Thoracic aorta (tissue), 2 donors: ENCODE data around the gene CDC42EP2. TPM values are rescaled to one million over a fixed set of nuclear protein-coding genes. Genes with fewer than 3 reads are reported as not detected.

Experiments used
- ATAC-seq: fragments of 150-250 bp; one replicate; pipeline ENCODE4 v1.8.0; 2017; ENCODE audit warnings: low read depth; ENCODE audit not compliant: insufficient number of reproducible peaks, low FRiP score
- DNase-seq: peaks from one replicate; pipeline ENCODE4 v3.0.0-alpha.2; 2020; ENCODE audit warnings: low spot score
- H3K27ac ChIP-seq, 2 donors: fragments of 200-600 bp; sonication (generic); 1 replicate in 1 of 2; 2 replicates in 1 of 2; pipeline ENCODE4 v1.5.1; 2016; ENCODE audit warnings: mild to moderate bottlenecking in 2 of 2, moderate library complexity in 2 of 2
- H3K27me3 ChIP-seq: fragments of 200-600 bp; sonication (generic); replicated peaks from 2 replicates; pipeline ENCODE4 v1.6.0; 2016; ENCODE audit warnings: mild to moderate bottlenecking; ENCODE audit not compliant: insufficient read depth
- H3K36me3 ChIP-seq: fragments of 200-600 bp; sonication (generic); one replicate; pipeline ENCODE4 v1.5.1; 2016
- H3K4me1 ChIP-seq, 2 donors: fragments of 200-600 bp; sonication (generic); 1 replicate in 1 of 2; 2 replicates in 1 of 2; pipeline versions ENCODE4 v1.5.1 to v1.6.0; 2016; ENCODE audit warnings: low read depth in 2 of 2, mild to moderate bottlenecking in 1 of 2; ENCODE audit not compliant: control insufficient read depth in 1 of 2
- H3K4me3 ChIP-seq: fragments of 200-600 bp; sonication (generic); 2 replicates; pipeline ENCODE4 v1.5.1; 2016; ENCODE audit warnings: mild to moderate bottlenecking
- H3K9me3 ChIP-seq: fragments of 200-600 bp; sonication (generic); 2 replicates; pipeline ENCODE4 v1.5.1; 2016
- total RNA-seq, 2 donors: library from RNA; depleted of rRNA; stranded (reverse); fragments of >200 nt; gene quantifications; one replicate each; pipeline versions ENCODE4 v1.1.0 to v1.2.3, GENCODE V29; 2016
- TF ChIP-seq, protein P1 (sequence below): fragments of 200-600 bp; sonication (generic); IDR thresholded peaks from one replicate; pipeline ENCODE4 v1.5.1; 2019; ENCODE audit warnings: antibody characterized with exemption

The CDC42EP2 gene
- total RNA-seq, 2 donors from 2014 or later: 8.5 to 18.7 TPM

DNA sequence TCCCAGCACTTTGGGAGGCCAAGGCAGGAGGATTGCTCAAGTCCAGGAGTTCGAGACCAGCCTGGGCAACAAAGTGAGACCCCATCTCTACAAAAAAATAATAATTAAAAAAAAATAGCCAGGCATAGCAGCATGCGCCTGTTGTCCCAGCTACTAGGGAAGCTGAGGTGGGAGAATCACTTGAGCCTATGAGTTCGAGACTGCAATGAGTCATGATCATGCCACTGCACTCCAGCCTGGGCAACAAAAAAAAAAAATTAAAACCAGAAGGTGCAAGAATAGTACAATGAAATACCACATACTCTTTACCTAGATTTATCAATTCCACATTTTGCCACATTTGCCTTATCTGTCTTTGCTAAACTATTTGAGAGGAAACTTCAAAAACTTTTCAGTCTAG lies 27.2 kb downstream of the CDC42EP2 start:
- H3K27ac ChIP-seq: no peak overlapping the region
- no peak for ATAC-seq
- DNase-seq: no peak
- H3K4me1 ChIP-seq: peaks cover 0 to 7% of the 10 kb centered on the region in 2 donors
- no peak overlapping the region for H3K4me3 ChIP-seq
- H3K36me3 ChIP-seq: peaks cover 70% of the 10 kb centered on the region
- TF ChIP-seq, protein P1, sequence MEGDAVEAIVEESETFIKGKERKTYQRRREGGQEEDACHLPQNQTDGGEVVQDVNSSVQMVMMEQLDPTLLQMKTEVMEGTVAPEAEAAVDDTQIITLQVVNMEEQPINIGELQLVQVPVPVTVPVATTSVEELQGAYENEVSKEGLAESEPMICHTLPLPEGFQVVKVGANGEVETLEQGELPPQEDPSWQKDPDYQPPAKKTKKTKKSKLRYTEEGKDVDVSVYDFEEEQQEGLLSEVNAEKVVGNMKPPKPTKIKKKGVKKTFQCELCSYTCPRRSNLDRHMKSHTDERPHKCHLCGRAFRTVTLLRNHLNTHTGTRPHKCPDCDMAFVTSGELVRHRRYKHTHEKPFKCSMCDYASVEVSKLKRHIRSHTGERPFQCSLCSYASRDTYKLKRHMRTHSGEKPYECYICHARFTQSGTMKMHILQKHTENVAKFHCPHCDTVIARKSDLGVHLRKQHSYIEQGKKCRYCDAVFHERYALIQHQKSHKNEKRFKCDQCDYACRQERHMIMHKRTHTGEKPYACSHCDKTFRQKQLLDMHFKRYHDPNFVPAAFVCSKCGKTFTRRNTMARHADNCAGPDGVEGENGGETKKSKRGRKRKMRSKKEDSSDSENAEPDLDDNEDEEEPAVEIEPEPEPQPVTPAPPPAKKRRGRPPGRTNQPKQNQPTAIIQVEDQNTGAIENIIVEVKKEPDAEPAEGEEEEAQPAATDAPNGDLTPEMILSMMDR: no peak
- H3K9me3 ChIP-seq: no peaks in the 10 kb centered on the region
- H3K27me3 ChIP-seq: no peaks in the 10 kb centered on the region

DNA sequence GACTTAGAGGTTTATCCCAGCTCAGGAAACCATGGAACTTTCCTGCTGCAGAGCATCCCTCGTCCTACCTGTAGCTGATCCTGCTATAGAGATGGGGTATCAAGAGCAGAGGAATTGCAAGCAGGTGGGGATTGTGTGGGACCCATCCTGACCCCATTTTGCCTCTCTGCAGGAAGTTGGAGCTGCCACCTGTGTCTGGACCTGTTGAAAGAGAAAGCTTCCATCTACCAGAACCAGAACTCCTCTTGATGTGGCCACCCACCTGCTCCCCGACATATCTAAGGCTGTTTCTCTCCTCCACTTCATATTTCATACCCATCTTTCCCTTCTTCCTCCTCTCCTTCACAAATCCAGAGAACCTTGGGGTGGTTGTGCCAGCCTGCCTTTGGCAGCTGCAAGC lies 36.8 kb downstream of the CDC42EP2 start:
- Histone ChIP-seq H3K36me3 (peaks cover 60% of the 10 kb centered on the region), H3K9me3 (no peaks in the 10 kb centered on the region), H3K27me3 (no peaks in the 10 kb centered on the region), H3K4me3 (no peak overlapping the region), H3K27ac (no peak overlapping the region), H3K4me1 (peaks cover 18 to 24% of the 10 kb centered on the region in 2 donors)
- ATAC-seq: no peak
- no peak for DNase-seq
- TF ChIP-seq, protein P1: no peak

DNA sequence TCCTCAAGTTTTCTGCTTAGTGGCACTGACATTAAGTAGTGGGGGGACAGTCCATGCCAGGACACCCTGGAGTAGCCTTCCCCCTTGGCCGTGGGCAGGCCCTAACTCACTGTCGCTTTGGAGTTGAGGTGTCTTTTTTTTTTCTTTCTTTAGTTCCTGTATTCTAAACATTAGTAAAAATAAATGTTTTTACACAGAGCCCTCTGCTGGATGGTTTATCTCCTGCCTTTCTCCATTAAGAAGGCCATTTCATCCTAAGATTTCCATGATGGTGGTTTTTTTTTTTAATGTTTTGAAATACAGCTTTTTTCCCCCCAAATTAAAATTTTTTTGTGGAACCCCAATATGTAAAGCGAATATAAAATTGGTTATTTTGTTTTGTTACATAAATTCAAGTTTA lies 38.1 kb downstream of the CDC42EP2 start:
- no peaks in the 10 kb centered on the region for H3K9me3 ChIP-seq
- no peak overlapping the region for H3K27ac ChIP-seq
- H3K36me3 ChIP-seq: peaks cover 48% of the 10 kb centered on the region
- DNase-seq: no peak
- no peak for ATAC-seq
- H3K4me1 ChIP-seq: peaks cover 18 to 24% of the 10 kb centered on the region in 2 donors
- H3K27me3 ChIP-seq: no peaks in the 10 kb centered on the region
- TF ChIP-seq, protein P1: no peak
- H3K4me3 ChIP-seq: no peak overlapping the region

DNA sequence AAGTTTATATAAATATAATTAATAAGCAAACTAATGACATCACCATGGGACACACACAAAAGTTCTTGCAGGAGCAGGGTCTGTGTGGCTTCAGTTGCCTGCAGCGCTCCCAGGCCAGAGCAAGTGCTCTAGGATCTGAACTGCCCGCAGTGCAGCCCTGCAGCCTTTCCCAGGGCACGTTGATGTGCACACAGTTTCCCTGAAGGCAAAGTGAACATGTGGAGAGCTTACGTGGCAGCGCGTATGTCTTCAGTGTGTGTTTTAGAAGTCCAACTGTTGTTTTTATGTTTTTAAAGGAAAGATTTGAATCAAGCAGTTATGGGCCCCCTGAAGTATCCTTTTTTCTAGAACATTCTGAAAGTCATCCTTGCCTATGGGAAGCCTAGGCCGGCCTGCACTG lies 38.7 kb downstream of the CDC42EP2 start:
- no peak overlapping the region for H3K4me3 ChIP-seq
- H3K9me3 ChIP-seq: no peaks in the 10 kb centered on the region
- peak overlapping the region in 1 of 2 donors; percentile 16 for H3K27ac ChIP-seq
- no peaks in the 10 kb centered on the region for H3K27me3 ChIP-seq
- DNase-seq: no peak
- H3K4me1 ChIP-seq: peaks cover 18 to 24% of the 10 kb centered on the region in 2 donors
- peaks cover 42% of the 10 kb centered on the region for H3K36me3 ChIP-seq
- ATAC-seq: no peak
- TF ChIP-seq, protein P1: no peak

DNA sequence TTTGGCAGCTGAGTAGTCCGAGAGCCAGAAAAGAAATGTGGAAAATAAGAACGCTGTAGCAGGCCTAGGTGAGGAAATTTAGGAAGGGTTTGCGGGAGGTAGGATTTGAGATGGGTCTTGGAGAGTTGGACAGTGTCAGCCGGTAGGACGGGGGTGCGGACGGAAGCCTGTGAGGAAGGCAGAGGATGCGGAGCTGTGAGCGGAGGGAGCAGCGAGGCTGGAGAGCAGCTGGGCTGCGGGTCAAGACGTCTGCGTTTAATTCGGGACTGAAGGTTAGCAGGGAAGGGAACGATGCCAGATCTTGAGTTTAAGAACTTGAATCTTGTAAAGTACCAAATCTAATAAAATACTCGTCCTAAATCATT lies 39.2 kb downstream of the CDC42EP2 start:
- H3K27ac ChIP-seq: peak overlapping the region in 1 of 2 donors; percentile 16

More for the DNA sequence above, 39.2 kb downstream of the CDC42EP2 start:
- DNase-seq (no peak), ATAC-seq (peak; percentile 7)
- H3K36me3 ChIP-seq: peaks cover 37% of the 10 kb centered on the region
- H3K27me3 ChIP-seq: no peaks in the 10 kb centered on the region
- H3K4me1 ChIP-seq: peaks cover 18 to 24% of the 10 kb centered on the region in 2 donors
- no peaks in the 10 kb centered on the region for H3K9me3 ChIP-seq
- peak overlapping the region; percentile 72 for H3K4me3 ChIP-seq
- TF ChIP-seq, protein P1: no peak
